ENCODE measurements around the gene SLC17A7. TPM values are rescaled to one million over a fixed set of nuclear protein-coding genes. Genes with fewer than 3 reads are reported as not detected.

The SLC17A7 gene
- total and polyA plus RNA-seq, 2 of the 13 experiments (the other 11 are each of a cell fraction or from before 2014, with no cell fraction given), result 0.32 TPM; not detected in 1

DNA sequence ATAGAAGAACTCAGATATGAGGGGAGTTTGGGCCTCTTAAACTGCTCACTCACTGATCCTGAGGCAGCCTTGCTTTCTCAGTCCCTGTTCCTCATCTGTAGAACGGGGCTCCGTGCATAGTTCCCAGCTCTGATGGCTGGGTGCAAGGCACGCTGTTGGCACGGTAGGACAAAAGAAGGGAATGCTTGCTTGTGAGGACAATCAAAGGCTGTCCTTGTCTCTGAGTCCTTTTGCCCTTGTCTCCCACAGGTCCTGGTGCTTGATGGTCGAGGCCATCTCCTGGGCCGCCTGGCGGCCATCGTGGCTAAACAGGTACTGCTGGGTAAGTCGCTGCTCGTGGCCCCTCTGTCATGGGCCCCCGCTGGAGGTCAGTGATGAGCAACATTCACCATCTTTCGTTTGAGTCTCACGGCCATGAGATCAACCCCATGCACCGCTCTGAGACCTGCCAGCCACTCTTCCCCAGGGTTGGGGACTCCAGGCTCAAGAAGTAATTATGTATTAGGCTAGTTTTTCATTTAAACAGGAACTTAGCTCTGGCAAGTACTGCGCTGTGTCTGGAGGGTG is 48.4 kb upstream of the SLC17A7 start (continued):
- TF ChIP-seq, protein P1, sequence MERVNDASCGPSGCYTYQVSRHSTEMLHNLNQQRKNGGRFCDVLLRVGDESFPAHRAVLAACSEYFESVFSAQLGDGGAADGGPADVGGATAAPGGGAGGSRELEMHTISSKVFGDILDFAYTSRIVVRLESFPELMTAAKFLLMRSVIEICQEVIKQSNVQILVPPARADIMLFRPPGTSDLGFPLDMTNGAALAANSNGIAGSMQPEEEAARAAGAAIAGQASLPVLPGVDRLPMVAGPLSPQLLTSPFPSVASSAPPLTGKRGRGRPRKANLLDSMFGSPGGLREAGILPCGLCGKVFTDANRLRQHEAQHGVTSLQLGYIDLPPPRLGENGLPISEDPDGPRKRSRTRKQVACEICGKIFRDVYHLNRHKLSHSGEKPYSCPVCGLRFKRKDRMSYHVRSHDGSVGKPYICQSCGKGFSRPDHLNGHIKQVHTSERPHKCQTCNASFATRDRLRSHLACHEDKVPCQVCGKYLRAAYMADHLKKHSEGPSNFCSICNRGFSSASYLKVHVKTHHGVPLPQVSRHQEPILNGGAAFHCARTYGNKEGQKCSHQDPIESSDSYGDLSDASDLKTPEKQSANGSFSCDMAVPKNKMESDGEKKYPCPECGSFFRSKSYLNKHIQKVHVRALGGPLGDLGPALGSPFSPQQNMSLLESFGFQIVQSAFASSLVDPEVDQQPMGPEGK (CRISPR knock-in tag; IDR thresholded peaks at IDR 0.05), result peak; percentile 73
- TF ChIP-seq NCOA1 (CRISPR knock-in tag; IDR thresholded peaks at IDR 0.05) (no peak), NCOR1 (IDR thresholded peaks at IDR 0.05; ENCODE audit: borderline replicate concordance, low read length) (no peak), MIER2 (CRISPR knock-in tag; IDR thresholded peaks at IDR 0.05) (0 out of 2 replicates have a peak, but pooled peaks have one; percentile 28), PAX8 (CRISPR knock-in tag; IDR thresholded peaks at IDR 0.05; ENCODE audit: borderline replicate concordance) (no peak), POLR2G (IDR thresholded peaks at IDR 0.05; ENCODE audit: low read depth, low read length) (peak; percentile 55; the same call in 1 of the 2 replicates), ZSCAN31 (CRISPR knock-in tag; IDR thresholded peaks at IDR 0.05; ENCODE audit: low read depth) (no peak)
- TF ChIP-seq, protein P2, sequence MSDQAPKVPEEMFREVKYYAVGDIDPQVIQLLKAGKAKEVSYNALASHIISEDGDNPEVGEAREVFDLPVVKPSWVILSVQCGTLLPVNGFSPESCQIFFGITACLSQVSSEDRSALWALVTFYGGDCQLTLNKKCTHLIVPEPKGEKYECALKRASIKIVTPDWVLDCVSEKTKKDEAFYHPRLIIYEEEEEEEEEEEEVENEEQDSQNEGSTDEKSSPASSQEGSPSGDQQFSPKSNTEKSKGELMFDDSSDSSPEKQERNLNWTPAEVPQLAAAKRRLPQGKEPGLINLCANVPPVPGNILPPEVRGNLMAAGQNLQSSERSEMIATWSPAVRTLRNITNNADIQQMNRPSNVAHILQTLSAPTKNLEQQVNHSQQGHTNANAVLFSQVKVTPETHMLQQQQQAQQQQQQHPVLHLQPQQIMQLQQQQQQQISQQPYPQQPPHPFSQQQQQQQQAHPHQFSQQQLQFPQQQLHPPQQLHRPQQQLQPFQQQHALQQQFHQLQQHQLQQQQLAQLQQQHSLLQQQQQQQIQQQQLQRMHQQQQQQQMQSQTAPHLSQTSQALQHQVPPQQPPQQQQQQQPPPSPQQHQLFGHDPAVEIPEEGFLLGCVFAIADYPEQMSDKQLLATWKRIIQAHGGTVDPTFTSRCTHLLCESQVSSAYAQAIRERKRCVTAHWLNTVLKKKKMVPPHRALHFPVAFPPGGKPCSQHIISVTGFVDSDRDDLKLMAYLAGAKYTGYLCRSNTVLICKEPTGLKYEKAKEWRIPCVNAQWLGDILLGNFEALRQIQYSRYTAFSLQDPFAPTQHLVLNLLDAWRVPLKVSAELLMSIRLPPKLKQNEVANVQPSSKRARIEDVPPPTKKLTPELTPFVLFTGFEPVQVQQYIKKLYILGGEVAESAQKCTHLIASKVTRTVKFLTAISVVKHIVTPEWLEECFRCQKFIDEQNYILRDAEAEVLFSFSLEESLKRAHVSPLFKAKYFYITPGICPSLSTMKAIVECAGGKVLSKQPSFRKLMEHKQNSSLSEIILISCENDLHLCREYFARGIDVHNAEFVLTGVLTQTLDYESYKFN (CRISPR knock-in tag; conservative IDR thresholded peaks at IDR 0.05), result peak; percentile 23; the same call in 1 of the 2 replicates
- TF ChIP-seq, protein P3, sequence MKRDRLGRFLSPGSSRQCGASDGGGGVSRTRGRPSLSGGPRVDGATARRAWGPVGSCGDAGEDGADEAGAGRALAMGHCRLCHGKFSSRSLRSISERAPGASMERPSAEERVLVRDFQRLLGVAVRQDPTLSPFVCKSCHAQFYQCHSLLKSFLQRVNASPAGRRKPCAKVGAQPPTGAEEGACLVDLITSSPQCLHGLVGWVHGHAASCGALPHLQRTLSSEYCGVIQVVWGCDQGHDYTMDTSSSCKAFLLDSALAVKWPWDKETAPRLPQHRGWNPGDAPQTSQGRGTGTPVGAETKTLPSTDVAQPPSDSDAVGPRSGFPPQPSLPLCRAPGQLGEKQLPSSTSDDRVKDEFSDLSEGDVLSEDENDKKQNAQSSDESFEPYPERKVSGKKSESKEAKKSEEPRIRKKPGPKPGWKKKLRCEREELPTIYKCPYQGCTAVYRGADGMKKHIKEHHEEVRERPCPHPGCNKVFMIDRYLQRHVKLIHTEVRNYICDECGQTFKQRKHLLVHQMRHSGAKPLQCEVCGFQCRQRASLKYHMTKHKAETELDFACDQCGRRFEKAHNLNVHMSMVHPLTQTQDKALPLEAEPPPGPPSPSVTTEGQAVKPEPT (CRISPR knock-in tag; IDR thresholded peaks at IDR 0.05; ENCODE audit: low read depth), result no peak
- TF ChIP-seq, protein P4, sequence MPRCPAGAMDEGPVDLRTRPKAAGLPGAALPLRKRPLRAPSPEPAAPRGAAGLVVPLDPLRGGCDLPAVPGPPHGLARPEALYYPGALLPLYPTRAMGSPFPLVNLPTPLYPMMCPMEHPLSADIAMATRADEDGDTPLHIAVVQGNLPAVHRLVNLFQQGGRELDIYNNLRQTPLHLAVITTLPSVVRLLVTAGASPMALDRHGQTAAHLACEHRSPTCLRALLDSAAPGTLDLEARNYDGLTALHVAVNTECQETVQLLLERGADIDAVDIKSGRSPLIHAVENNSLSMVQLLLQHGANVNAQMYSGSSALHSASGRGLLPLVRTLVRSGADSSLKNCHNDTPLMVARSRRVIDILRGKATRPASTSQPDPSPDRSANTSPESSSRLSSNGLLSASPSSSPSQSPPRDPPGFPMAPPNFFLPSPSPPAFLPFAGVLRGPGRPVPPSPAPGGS (CRISPR knock-in tag; IDR thresholded peaks at IDR 0.05), result no peak
- TF ChIP-seq, protein P5, sequence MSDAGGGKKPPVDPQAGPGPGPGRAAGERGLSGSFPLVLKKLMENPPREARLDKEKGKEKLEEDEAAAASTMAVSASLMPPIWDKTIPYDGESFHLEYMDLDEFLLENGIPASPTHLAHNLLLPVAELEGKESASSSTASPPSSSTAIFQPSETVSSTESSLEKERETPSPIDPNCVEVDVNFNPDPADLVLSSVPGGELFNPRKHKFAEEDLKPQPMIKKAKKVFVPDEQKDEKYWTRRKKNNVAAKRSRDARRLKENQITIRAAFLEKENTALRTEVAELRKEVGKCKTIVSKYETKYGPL (CRISPR knock-in tag; IDR thresholded peaks at IDR 0.05), result no peak
- TF ChIP-seq, protein P6, sequence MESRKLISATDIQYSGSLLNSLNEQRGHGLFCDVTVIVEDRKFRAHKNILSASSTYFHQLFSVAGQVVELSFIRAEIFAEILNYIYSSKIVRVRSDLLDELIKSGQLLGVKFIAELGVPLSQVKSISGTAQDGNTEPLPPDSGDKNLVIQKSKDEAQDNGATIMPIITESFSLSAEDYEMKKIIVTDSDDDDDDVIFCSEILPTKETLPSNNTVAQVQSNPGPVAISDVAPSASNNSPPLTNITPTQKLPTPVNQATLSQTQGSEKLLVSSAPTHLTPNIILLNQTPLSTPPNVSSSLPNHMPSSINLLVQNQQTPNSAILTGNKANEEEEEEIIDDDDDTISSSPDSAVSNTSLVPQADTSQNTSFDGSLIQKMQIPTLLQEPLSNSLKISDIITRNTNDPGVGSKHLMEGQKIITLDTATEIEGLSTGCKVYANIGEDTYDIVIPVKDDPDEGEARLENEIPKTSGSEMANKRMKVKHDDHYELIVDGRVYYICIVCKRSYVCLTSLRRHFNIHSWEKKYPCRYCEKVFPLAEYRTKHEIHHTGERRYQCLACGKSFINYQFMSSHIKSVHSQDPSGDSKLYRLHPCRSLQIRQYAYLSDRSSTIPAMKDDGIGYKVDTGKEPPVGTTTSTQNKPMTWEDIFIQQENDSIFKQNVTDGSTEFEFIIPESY (CRISPR knock-in tag; IDR thresholded peaks at IDR 0.05), result peak; percentile 59; the same call in 1 of the 2 replicates
- TF ChIP-seq, protein P7, sequence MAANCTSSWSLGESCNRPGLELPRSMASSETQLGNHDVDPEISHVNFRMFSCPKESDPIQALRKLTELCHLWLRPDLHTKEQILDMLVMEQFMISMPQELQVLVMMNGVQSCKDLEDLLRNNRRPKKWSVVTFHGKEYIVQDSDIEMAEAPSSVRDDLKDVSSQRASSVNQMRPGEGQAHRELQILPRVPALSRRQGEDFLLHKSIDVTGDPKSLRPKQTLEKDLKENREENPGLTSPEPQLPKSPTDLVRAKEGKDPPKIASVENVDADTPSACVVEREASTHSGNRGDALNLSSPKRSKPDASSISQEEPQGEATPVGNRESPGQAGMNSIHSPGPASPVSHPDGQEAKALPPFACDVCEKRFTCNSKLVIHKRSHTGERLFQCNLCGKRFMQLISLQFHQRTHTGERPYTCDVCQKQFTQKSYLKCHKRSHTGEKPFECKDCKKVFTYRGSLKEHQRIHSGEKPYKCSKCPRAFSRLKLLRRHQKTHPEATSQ (CRISPR knock-in tag; IDR thresholded peaks at IDR 0.05; ENCODE audit: borderline replicate concordance), result no peak
